NCI-H2081 treated with DMSO at 0.1 percent for 48 hours (cell line): ENCODE results near the gene CCDC89.

Experiments used
- DNase-seq: peaks from one replicate; lab custom pipeline; 2025; lab: John Stamatoyannopoulos, UW

Gene CCDC89

DNA sequence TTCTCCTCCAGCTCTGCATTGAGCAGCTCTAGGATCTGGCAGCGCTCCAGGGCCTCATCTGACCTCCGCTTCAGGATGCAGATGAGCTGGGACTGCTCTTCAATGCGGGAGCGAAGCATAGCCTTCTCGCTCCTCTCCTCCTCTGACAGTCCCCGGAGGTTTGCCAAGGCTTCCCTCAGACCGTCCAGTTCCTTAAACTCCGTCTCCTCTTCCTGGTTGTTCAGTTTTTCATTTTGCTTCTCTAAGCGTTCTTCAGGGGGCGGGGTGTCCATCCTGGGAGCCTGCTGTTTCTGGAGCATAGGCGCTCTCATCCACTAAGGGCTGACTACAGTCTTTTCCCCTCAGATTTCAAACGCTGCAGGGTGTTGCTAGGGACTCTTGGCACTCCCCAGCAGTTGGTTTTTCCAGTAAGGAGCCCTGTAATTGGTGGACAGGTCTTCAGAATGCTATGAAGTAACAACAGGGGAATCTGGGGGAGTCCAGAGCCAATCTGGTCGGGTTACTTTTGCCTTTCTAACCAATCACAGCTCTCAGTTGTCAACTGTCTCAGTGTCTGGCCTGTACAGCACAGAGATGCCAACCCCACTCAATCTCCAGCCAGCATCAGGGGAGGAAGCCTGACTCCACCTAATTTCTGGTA is at the start of gene CCDC89:
Gene CCDC89 (minus strand): TSS at position 376 of the 640 bp plus-strand sequence. CDS start 65 bp downstream, at position 311.
- no peak for DNase-seq

DNA sequence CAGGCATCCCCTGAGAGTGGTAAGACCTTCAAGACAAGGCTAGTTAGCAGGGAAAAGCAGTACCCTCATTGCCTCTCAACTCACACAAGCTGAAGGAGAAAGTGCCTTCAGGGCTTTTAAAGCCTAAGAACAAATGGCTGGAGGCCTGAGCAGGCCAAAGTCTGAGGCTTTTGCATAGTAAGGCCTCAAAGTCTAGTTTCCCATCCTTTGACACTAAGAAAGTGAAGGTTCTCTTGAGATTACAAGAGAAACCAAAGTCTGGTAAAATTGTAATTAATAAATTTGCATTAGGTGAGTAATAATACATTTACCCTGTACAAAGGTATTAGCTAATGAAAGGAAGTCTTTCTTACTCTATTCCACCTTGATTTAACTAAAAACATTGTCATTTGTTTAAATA is 47.0 kb upstream of the CCDC89 start:
- no peak for DNase-seq

DNA sequence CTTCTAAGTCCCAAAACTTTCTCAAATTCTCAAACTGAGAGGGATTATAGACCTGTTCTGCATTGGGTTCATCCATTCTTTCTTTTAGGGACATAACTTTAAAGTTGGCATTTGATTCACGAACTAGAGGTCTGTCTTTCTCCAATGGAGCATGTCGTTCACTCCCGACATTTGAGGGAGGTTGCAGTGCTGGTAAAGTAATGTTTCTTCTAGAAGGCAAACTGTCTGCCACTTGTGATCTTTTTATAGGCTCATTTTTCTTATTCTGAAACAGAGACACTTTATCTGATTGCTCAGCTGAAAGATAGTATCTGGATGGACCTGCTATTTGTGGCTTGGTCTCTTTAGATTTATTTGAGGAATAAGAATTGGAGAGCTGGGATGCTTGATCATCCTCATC is 40.4 kb upstream of the CCDC89 start:
- no peak for DNase-seq

DNA sequence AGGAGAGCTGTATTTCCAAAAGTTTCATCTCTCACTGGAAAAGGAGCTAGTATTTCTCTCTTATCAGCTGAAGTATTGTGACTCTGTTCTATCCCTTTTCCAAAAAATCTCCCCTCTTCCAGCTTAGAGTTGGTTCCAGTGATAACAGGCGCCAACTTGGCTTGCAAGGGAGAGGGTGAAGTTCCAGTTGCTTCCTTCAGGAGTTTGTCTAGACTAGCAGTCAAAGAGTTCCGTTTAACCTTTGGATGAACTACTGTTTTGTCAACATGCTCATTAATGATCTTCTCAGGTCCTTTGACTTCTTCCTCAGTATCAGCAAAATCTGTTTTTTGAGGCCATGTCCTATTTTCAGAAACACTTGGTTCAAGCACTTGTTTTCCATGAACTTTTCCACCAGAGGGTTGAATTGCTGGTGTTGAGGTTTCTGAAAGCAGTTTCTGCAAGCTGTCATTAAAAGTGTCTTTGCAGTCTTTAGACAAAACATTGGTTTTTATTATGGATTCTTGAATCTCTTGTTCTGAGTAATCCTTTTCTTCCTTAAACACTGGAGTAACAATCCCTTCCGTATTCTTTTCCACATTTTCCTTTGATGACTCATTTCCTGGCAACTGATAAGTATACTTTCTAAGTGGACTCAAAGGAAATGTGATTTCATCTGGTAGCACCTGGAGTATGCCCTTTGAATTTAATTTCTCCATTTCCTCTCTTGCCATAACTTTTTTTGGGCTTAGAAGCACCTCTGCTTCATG is 39.7 kb upstream of the CCDC89 start:
- no peak for DNase-seq

DNA sequence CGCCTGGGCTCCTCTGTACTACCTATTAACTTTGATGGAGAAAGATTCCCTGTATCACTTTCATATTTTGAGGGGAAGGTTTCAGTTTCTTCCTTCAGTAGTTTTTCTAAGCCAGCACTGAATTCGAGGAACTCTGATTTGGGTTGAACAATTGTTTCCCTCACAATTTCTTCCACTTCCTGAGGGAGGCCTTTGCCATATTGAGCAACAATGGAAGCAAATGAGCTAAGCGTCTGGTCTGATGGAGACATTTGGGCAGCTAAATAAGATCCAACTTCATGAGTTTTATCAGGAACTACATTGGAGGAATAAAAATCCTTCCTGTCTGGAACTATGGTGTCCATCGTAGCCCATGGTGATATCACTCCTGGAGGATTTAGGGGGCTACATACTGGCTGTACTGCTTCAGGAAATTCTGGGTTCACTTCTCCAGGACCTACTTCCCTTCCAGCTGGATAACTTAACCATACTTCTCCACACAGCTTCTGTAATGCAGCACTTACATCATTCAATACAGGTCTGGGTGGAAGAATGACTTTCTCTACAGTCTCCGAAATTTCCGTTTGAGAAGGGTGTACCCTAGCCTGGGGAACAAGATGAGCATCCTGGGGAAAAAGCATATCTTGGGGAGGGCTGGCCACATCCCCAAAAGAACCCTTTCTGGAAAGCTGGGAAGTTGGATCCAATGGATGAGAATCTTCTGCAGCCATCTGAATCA is 38.9 kb upstream of the CCDC89 start:
- no peak for DNase-seq

DNA sequence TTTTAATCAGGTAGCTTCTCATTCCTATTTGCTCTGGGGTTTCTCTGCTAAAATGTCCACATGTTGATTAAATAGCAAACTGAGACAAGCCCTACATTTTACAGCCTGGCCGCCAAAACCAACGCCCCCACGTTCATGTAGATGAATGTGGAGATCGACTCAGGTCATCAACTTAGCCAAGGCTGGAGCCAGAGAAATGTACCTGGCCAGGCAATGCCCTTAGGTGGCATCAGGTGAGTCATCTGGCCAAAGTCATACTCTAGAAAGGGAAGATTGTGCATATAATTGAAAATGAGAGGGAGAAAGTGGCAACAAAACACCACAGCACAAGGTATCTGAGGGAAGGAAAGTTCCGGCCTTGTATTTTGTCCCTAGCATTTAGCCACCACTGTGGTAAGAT is 37.1 kb upstream of the CCDC89 start:
- no peak for DNase-seq

DNA sequence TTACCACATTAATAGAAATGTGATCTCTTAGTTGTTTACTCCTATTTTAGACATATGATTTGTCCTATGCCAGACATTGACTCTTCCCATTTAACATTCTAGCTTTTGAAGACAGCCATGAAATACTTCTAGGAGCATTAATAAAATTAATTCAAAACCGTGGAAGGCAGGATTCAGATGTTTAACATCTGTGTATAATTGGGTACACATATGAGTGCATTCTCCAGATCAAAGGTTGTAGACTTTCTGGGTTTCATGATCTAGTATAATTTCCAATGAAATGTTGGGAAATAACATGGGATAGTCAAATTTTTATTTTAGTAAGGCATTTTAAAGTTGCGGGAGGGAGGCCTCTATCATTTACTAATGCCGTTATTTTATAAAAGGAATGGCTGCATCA is 35.2 kb upstream of the CCDC89 start:
- no peak for DNase-seq

DNA sequence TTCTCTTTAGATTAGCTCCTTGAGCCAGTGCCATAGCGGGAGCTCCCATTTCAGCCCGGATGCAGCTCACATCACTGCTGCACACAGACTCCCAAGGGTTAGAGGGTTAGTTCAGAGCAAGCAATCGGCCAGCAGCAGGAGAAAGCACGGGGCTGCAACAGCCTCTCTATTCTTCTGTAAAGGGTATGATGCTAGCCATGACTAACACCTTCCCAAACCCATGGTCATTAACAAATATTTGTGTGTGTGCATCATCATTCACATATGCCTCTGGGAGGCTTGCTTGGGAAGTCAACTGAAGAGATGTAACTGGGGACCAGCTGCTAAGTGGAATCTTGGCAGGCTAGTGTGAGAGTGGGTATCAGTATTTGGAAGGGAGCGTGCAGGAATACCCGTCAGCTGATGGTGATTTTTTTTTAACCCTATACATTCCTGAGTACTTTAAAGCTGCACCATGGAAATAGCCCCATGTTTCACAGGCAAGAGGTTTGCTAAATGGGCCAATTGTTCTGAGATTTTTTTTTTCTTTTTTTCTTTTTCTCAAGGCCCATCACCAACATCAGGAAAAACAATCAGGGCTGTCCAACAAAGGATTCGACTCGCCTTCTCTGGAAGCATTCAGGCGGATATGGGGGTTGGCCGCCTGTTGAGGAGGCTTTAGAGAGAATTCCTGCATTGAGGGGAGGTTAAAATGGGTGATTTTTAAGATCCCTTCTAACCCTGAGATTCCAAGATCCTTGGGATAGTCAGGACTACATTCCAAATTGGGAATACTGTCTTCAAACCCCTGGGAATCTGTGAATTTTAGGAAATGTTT is 33.2 kb upstream of the CCDC89 start:
- no peak for DNase-seq

DNA sequence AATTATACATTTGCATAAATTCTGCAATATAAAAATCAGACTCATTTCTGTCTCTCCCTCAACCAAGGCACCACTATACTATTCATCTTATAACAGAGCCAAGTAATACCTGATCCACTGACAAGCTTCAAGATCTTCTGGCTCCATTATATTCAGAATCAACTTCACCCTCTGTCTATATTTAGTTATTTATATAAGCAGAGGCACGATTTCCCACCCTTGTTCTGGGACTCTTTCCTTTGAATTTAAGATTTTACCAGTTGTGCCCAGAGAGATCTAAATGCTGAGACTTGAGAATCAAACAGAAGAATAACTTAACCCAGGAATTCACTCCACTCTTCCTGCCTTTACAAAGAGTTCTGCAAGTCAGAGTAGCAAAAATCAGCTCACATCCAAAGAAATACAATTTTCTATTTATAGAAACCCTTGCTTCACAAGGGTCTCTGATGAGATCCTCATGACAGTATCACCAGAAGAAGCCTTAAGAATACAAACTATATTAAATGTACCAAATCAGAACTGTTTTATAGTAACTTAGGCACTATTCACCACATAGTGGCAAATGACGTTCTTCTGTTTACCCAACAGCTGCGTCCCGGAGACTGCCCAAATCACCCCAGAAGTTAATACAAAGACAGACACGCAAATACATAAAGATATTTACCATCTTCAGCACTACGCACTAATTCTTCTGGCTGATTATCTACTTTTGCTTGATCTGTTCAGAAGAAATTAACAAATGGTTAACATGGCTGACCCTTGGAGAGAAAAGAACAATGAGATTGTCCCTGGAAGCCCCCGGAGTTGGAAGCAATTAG is 32.3 kb upstream of the CCDC89 start:
- DNase-seq, result no peak

DNA sequence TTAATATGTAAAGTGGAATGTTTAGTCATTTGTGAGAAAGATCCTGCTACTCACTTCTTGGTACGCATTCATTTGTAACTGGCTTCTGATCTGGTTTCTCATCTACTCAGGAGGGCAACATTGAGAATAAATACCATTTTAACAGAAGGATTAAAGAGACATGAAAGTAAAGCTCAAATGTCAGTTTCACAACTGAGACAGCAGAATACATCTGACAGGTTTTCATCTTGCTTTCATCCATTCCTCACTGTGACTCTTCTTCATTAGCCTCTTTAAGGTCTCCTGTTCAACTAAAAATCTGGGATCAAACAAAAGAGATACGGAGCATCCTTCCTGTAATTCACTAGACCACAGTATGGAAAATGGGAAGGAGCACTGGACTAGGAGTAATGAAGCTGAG is 31.4 kb upstream of the CCDC89 start:
- no peak for DNase-seq

DNA sequence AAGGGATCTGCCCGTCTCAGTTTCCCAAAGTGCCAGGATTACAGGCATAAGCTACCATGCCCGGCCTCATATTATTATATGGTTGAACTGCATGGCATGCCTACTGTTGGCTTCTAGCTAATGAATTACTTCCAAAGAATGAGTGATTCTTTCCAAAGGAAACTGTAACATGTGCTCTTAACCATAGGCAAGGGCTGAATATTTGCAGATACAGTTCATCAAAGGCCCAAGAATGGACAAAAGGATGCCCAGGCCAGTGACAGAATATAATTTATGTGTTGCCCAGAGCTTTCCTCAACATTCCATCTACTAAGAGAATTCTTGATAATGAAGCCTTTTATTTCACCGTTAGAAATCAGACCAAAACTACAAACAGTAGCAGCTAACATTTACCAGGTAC is 27.0 kb upstream of the CCDC89 start:
- DNase-seq, result no peak

DNA sequence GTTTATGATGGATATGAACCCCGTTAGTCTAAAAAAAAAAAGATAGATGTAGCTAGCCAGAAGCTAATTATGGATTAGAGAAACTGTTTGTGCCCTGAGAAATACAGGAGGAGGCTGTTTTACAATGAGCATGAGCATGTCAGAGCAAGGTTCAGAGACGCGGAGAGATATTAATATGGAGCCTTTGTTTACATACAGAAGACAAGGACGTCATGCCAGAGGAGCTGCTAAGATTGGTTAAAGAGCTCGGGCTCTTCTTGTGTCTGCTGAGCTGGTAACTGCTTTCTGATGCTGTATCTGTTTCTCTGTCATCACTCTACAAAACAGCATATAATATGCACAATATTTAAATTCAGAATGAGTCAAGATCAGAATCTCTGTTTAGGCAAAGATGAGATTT is 24.9 kb upstream of the CCDC89 start:
- no peak for DNase-seq

DNA sequence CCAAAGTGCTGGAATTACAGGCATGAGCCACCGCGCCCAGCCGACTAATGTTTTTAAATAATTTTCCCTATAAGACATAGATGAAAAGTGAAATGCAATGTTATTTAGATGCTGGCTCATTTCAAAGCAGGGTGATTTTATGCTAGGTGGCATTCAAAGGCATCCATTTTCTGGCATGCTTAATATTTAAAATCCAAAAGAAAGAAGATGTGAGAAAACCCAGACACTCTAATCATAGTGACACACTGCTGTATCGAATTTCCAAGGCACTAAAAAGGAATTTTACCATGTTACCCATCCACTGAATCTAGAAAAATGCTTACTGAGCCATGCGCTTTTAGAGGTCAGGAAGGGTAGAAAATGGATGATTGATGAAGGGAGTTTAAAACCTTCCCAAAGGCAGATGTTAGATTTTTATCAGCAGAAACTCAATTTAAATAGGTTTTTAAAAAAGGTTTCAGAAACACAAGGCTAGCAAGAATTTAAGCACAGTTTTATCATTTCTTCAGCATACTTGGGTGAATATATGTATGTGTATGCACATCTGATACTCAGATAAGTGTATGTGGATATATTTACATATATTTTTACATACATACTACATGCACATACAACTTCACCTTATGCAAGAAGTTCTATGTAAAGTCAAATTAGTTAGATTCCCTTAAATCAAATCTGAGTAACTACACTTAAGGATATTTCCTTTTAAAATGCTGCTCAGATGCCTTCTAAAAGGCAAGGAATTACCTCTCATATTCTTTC is 24.1 kb upstream of the CCDC89 start:
- no peak for DNase-seq

DNA sequence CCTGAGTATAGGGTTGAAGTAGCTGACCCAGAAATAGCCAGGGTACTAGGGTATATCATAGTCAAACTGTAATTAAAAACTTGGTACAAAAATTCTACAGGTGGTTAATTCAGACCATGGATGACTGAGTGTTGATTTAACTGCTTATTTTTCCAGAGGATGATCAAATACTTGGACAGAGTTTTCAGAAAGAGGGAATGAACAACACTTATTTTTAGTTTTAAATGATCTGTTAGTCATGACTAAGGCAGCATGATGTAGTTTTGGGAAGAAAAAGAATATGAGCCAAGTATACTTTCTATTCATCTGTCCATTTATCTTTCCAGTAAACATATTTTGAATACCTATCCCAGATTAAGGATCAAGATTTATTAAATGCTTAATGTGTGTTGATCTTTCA is 19.8 kb upstream of the CCDC89 start:
- no peak for DNase-seq

DNA sequence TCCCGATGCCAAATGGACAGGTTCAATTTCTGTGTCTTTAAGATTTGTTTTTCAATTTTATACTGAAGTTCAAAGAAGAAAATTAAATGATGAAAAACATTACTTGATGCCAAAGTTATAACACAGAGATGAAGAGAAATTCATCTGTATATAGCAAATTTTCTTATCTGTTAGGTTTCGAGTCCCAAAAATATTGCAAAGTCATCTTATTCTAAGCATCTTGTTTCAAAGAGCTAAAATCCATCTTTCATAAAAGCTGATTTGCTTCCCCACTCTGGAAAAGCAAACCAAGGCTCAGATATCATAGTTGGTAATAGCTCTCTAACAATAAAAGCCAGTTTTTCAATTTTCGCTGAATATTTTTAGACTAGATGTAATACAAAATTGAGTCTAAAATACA is 19.0 kb upstream of the CCDC89 start:
- DNase-seq, result no peak

DNA sequence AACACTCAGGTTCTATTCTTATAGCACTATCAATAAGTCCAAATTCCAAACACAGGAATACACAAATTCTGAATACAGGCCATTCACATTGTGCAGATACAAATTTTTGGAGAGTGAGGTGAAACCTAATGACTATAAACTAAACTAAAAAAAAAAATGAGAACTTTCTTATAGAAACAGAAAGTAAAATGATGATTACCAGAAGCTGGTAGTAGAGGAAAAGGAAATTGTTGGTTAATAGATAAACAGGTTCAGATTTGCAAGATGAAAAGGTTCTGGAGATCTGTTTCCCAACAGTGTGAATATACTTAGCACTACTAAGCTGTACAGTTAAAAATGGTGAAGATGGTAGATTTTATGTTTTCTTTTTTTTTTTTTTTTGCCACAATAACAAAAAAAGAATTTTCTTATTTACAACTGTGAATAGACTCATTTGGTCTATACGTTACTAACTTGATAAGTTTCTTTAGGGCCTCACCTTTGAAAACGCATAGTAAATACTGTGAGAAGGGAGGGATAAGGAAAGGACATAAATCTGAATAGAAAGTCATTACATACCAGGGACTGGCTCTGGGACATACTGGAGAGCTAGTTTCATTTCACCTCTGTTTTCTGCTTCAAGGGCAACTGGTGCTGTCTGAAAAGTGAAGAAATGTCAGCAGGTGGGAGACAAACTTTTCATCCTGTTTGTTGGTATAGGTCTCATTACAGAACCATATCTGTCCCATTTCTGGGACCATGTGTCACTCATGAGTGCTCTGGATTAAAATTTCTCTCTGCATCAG is 14.2 kb upstream of the CCDC89 start:
- no peak for DNase-seq

DNA sequence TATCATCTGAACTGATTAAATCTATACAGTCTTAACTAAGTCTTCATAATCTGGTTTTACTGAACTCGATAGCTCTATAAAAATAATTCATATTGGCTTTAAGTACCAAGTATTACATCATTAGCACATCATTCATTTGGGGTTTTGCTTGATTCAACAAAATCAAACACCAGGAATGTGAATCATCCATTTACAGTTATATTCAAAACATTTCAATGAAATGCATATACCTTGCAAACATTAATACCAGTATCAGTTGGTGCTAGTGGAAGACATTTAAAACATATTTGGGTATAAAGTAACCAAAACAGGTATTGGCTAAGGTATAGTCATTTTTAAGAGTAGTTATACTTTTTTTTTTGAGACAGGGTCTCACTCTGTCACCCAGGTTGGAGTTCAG is 12.2 kb upstream of the CCDC89 start:
- no peak for DNase-seq

DNA sequence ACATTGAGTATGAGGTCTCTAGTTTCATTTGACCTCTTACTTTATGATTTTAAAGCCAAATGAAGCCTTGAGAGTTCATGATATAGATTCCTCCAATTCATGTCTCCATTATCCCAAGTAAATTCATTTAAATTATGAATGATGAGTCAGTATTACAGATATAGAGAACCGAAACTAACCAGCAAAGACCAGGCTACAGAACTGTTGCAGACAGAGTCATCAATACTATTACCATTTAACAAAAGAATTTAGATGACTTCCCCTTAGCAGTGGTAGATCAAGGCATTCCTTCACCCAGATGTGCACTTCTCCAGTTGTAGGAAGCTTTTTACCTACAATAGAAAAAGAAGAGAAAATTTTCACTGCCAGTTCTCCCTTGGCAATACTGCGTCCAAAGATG is 11.8 kb upstream of the CCDC89 start:
- DNase-seq, result no peak

DNA sequence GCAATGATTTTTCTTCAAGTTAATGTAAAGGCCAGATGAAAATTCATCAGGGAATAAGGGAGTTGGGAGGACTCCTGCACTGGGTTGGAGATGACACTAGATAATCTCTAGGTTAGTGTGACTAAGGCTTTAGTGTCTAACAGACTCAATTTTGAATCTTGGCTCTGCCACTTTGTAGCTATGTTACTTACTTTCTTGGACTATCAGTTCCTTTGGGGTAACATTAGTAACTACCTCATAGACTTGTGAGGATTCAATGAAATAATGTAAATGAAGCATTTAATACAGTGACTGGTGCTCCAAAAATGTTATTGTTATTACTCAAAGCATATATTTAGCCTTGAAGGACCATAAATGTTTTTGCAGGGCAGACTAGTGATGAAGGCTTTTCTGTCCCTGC is 9.6 kb upstream of the CCDC89 start:
- no peak for DNase-seq

DNA sequence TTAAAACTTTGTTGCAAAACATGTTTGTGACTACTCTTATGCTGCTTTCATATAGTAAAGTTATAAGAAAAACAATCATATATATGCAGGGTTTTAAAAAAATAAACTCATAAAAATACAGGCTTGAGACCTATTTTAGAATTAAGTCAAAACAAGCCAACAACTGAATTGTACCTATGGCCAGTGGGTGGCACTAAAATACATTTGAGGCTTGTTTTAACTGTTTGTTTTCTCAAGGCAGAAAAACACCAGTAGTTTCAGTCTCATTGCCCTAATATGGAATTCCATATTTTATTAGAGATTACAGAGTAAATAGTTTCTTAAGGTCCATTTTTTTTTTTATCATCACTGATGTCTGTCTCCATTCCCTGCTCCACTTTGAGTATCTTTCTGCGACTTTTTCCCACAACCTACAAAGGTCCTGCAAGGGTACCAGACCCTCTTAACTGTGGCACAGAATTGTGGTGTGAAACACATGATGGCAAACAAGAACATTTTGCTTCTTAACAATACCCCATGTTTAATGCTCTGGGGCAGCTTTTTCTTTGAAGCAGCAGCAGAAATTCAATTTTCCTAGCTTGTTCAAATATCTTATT is 8.5 kb upstream of the CCDC89 start:
- no peak for DNase-seq
